SKM-1 (cell line): ENCODE data around the gene PRR14L.
A peak's percentile ranks its signal among the peaks of the same experiment; 100 is the strongest.
"Not testable (repeated sequence)": the region's sequence is repeated elsewhere in the genome, so short reads cannot be mapped to it uniquely, and the experiment has no call there.

Experiments
- DNase-seq: peaks from one replicate; lab custom pipeline; 2025; ENCODE audit not compliant: unreplicated experiment; lab: John Stamatoyannopoulos, UW

PRR14L gene

DNA sequence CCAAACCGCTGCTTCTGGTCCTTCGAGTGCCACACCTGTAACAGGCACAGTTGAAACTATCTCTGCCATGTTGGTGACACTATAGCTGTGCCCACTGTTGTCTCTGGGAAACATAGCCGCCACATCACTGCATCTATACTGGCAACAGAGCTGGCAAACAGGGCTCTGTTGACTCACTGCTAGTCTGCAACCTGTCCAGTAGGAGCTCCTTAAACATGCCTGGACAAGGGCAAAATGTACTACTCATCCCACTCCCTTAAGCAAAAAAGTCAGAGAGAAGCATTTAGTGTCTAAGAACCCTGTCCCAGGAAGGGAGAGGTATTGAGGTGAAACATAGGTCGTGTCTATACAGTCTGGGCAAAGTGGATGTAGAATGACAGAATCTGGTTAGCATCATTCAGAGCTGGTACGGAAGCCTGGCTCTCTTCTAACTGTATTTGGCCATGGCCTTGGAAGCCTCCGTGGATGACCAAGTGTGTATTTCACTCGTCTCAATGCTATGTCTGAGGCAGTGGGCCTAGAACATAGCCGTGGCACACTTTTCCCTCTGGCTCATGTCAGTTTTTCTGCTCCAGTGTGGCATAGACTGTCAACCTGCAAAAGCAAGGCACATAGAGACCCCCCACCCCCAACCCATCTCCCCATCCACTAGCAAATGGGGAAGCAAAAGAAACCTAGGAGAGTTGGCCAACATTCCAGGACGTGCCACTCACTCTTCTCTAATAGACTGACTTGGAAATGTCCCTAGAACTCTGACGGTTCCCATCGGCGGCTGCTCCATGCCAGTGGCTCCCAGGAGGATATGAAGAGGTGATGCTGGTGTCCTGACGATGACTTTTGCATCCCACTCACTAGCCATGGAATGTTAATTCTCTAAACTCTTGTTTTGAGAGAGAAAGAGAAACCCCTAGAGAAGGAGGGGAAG lies 66.5 kb downstream of the PRR14L start:
- DNase-seq = no peak

DNA sequence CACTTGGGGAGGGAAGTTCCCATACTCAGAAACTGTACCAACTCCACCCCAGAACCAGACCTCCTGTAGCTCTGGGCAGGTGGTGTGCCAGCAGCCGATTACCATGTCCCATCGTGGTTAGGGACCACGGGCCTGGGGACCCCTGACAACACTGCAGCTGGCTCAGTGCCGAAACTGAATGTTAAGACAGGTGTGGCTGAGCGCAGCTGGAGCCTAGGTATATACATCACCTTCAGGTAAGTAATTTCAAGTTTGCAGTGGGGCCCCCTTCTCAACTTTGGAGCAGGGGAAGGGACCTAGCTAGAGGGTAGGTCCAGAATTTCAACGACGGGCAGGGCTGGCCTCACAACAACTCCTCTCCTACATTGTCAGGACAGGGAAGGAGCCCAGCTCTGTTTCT lies 67.2 kb downstream of the PRR14L start:
- DNase-seq = no peak

DNA sequence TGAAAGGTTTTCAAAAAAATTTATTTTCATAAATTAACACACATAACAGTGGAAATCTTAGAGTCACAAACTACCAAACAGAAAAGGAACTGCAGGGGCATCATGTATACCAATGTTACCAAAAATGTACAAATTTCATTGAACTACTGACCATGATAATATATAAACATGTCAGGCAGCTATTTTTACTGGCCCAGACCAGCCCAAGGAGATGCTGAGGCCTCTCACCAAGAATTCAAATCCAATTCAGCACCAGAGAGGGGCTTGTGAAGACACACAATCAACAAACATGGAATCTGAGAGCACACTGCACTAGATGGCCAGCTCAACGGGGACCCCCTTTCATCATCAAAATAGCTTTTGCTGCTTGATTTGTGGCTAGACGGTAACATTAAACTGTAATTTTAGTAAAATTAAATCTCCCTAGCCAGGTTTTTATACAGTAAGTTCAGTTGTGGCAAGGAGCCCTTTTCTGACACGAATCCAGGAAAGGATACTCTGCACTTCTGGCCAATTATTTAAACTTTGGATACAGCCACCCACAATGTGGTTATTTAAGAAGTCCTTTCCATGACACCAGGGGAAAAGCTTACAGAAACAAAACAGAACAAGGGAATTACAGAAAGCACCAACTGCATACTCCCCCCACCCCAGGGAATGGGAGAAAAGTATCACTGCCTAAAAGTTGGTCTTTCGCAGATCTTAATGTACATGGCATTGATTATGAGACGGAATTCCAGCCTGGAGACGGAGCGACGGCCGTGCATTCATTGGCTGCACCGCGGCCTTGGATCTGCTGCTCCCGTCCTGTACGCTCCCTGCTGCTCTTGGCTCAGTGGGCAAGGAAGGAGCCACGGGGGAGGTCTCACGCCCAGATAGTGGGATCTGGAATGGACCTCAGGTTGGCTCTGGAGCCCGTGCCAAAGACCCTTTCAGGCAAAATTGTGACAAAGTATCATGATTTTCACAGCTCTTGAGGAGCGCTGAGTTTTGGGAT lies 68.3 kb downstream of the PRR14L start:
- DNase-seq = no peak

DNA sequence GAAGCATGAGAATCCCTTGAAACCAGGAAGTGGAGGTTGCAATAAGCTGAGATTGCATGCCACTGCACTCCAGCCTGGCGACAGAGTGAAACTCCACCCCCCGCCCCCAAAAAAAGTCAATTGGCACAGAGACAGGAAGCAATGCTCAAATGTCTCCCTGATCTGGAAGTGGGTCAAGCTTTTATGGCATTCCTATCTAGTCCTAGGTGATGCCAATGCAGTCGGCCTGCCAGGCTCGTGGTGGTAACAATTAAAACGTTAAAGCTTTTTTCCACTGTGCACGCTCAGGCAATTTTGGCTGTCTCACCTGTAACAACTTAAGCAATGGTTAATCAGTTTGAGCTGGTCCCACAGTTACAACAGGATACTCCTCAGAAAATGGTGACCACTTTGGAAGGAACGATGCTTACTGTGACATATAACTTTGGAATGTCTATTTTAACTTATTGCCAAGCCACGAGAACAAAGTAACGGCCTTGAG lies 69.0 kb downstream of the PRR14L start:
- DNase-seq = no peak

DNA sequence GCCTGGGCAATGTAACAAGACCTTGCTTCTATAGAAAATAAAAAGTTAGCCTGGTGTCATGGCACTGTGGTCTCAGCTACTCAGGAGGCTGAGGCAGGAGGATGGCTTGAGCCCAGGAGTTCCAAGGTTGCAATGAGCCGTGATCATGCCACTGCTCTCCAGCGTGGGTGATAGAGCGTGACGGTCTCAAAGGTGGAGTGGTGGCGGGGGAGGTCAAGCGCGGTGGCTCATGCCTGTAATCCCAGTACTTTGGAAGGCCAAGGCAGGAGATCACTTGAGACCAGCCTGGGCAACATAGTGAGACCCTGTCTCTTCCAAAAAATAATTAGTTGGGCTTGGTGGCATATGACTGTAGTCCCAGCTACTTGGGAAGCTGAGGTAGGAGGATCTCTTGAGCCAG lies 71.2 kb downstream of the PRR14L start:
- no peak for DNase-seq

DNA sequence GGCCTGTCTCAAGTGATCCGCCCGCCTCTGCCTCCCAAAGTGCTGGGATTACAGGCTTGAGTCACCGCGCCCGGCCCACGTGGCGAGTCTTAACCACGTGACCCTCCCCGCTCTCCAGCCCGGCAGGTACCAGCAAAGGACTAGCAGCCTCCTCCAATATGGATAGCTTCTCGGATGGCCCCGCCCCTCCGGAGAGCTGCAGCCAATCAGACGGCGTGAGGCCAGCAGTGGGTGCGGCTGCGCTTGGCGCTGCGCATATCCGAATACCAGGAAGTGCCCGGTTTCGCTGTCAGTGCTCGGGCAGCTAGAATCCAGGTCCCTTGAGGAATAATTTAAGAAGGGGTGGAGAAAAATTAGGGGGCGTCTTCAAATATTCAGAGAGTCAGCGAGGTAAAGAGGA lies 73.2 kb downstream of the PRR14L start:
- DNase-seq = no peak

DNA sequence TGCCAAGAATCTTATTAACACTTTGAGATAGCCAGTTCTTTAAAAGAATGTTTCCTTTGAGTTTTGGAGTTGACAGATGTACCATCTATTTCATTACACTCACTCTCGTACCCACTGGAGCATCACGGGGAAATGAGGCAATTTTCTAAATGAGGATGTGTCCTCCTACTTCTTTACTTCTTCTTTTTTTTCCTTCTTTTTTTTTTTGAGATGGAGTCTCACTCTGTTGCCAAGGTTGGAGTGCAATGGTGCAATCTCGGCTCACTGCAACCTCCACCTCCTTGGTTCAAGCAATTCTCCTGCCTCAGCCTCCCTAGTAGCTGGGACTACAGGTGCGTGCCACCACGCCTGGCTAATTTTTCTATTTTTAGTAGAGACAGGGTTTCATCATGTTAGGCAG lies 75.7 kb downstream of the PRR14L start:
- peak; percentile 64 for DNase-seq

DNA sequence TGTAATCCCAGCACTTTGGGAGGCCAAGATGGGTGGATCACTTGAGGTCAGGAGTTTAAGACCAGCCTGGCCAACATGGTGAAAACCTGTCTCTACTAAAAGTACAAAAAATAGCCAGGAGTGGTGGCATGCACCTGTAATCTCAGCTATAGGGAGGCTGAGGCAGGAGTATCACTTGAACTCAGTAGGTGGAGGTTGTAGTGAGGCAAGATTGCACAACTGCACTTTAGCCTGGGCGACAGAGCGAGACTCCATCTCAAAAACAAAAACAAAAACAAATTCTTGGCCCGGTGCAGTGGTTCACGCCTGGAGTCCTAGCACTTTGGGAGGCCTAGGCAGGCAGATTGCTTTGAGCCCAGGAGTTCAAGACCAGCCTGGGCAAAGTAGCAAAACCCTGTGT lies 81.1 kb downstream of the PRR14L start:
- not testable (repeated sequence) for DNase-seq

DNA sequence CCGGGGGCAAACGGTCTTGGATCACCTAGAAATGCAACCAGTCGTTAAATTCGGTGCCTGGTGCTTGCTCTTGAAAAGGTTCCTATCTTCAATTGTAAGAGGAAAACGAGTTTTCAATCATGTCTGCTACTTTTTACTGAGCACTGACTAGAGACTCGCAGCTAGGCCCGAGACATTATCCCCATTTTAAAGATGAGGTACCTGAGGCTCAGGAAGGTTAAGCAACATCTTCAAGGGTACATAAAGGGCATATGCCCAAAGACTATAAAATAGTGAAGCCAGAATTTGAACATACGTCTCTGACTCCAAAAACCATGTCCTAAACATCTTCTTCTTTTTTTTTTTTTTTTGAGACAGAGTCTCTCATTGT lies 87.3 kb downstream of the PRR14L start:
- no peak for DNase-seq

DNA sequence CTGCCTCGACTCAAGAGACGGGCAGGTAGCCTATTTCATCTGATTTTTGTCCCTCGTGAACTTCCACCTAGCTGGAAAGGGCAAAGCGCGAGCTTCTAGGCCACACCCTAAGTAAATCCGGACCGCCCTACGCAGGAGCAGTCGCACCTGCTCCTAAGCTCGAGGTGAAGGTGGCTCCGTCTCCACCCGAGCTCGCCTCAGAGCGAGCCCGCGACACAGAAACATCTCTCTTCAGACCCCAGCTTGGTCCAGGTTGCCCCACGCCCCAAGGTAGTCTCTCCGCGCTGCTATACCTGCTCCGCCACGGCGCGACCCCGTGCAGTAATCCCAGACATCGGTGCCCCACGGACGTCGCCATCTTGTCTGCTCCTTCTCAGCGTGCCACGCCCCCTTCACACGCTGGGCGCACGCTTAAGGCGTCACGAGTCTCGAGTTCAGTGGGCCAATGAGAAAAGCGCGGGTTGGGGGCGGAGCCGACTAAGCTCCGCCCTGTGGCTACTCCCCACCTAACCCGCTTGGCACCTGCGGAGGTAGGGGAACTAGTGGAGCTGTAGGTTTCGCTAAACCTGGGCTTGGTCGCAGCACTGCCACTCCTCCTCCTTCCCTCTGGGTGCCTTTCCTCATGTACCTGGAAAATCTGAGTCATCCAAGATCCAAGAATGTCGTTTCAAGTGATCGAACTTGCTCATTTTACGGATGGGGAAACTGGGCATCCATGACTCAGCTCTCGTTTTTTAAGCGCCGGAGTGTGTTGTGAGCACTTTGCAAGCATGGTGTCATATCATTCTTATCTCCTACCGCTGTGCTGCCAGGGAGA lies 87.9 kb downstream of the PRR14L start, which contains the start of gene PISD:
PISD (minus strand) TSS at position 365 of the 817 bp plus-strand sequence; CDS start at position 358, 7 bp downstream.
- DNase-seq = peak; percentile 79

DNA sequence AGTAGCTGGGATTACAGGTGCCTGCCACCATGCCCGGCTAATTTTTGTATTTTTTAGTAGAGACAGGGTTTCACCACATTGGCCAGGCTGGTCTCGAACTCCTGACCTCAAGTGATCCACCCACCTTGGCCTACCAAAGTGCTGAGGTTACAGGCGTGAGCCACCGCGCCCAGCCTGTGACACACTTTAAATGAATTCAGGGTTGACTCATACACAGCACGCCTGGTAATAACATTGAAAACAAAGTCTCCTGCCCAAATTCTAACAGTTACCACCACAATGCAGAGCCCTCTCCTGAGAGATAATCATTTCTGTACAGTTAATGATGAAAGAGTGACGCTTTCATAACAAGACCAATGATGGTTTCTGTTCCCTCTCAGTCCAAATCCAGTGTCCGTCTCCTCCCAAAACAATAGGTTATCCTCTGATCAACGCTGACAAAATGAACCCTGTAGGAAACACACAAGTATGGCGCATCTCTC lies 89.0 kb downstream of the PRR14L start:
- not testable (repeated sequence) for DNase-seq

DNA sequence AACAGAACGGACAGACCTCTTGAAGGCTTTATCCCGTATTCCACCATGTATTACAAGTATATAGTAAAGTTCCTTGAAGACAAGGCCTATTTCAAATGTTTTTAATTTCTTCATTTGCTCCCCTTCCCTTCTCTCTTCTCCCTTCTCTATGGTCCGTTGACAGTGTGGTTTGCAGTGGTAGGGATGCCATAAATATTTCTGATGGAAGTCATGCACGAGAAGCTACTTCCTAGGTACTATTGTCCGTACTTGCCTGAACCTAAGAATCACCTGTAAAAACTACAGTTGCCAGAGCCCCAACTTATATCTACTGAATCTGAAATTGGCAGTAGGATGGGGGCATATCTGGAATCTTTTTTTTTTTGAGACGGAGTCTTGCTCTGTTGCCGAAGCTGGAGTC lies 90.7 kb downstream of the PRR14L start:
- no peak for DNase-seq

DNA sequence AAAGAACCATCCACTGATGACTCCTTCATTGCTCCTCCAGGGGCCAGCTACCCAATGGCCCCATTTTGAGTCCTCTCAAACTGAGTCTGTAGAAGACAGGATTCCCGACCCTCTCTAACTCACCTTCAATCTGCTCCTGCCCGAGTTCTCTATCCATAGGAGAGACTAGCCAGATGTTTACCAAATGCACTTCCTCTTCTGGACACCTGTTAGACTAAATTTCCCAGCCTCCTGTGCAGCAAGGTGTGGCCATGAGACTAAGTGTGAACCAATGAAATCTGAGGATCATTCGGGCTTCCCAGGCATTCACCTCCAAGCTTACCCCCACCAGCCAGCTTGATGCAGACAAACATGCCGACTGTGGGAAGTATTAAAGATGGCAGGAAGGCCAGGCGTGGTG lies 95.5 kb downstream of the PRR14L start:
- DNase-seq = no peak

DNA sequence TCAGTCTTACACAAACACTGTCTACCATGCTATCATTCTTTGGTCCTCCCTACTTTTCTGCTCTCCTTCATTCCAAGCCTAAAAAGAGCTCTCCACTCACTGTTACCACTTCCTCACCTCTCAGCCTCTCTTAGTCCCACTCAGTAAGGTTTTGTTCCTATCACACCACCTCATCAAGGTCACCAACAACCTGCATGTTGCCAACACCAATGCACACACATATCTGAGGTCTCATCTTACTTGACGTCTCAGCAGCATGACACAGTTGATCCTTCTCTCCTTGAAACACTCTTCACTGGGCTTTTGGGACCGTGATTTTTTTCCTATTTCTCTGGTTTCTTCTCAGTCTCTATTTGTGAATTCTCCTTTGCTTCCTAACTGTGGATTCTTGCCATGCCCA lies 96.0 kb downstream of the PRR14L start:
- DNase-seq = no peak

DNA sequence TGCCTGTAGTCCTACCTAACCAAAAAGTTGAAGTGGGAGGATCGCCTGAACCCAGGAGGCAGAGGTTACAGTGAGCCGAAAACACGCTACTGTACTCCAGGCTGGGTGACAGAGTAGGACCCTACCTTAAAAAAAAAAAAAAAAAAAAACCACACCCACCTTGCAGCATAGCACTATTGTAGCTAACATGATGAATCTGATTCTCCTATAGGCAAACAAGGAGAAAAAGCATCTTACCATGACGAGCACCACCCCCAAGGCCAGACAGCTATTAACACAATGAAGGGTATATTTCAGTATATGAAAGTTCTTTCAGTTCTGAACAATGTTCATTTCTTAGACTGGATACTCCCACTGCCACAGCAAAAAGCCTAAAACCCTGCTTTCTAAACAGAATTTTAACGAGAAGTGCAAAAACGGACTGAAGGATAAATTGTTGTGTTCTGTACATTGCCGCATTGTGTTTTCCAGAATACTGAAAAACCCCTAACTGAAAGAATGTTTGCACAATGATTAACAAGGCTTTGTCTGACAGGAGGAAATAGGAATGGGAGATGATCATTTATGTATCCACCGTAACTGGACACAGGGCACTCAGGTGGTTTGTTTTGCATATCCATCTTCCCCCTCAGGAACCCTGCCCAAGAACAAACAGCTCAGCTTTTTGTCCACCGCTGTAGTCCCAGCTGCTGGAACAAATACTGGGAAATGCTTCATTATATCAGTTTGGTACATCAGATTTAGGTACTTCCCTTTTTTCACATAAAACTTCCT lies 96.8 kb downstream of the PRR14L start:
- DNase-seq = no peak

DNA sequence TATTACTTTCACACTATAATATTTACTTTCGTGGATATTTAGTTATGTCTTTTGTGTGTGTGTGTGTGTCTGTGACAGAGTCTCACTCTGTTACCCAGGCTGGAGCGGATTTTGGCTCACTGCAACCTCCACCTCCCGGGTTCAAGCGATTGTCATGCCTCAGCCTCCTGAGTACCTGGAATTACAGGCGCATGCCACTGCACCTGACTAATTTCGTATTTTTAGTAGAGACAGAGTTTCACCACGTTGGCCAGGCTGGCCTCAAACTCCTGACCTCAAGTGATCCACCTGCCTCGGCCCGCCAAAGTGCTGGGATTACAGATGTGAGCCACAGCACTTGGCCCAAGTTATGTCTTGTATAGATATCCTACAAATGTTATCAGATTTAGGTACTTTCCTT lies 97.8 kb downstream of the PRR14L start:
- DNase-seq = no peak

DNA sequence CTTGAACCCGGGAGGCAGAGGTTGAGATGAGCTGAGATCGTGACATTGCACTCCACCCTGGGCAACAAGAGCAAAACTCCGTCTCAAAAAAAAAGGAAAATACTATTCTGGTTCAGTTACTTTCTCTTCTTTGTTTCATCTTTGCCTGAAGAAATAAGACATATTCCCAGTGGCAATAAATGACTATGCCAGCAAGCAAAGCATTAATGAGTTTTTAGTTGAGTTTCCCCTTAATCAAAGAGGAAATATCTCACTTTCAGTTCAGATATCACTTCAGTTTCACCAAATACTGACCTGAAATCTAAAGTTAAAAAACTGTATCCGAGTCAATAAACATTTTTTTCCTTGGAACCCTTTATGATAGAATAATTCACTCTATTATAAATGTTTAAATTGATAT lies 98.3 kb downstream of the PRR14L start:
- DNase-seq = no peak

DNA sequence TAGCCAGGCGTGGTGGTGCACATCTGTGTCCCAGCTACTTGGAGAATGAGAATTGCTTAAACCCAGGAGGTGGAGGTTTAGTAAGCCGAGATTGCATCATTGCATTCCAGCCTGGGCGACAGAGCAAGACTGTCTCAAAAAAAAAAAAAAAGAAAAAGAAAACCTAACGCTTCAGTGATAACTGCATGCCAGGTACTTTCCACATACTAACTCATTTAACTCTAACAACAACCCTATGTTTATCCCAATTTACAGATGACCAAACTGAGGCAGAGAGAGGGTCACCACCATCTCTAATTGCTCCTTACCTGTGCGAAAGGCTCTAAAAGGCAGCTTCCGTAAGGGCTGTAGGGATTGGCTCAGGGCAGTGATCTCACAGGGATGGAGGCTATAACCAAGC lies 99.5 kb downstream of the PRR14L start:
- no peak for DNase-seq

DNA sequence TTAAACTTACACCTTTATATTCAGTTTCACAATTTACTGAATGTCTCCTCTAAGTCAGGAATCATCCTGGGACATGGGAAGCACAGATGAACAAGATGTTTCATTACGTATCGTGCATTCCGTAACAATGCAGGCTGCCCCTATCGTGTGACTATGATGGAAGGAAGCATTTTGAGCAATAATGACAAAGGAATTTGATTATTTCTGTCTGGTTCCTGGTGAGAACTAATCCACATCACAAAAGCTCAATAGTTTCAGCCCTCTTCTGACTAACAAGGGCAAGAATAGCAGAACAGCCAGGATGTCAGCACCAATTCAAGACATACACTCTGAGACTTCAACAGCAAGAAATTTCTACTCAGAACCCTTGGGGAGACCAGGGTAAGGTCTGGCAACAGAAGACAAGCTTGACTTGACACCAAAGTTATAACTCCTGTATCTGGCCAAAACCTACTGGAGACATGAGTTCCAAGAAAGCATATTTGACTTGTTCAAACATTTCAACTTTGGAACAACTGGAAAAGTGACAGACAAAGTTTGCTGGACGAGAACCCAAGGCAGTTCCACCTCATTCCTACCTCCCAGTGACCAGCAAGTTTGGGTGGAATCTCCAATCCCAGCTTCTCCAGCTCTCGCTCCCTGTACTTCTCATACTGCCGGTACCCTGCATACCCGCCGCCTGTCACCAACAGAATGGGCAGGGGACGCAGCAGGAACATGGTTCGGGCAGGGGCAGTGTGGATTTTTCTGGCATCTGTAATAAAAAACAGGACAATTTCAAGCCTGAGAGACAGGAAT lies 102.2 kb downstream of the PRR14L start:
- no peak for DNase-seq
